GM13977 (cell line): ENCODE data around the gene FBXL14.
A peak's percentile ranks its signal among the peaks of the same experiment; 100 is the strongest.

Experiments
- DNase-seq: peaks from one replicate; pipeline ENCODE4 v3.0.0; 2012; ENCODE audit warnings: low spot score
- CTCF ChIP-seq: IDR thresholded peaks from 2 replicates; pipeline ENCODE4 v1.5.1; 2012; ENCODE audit warnings: mild to moderate bottlenecking, control low read depth; ENCODE audit not compliant: insufficient read depth; ENCODE audit errors: extremely low read depth, missing control alignments
- in situ Hi-C: fragments of 300-500 bp; cut with MboI; formaldehyde crosslinking; loops from one replicate; pipeline ENCODE4 v1.12.0; 2022; ENCODE audit warnings: low sequenced_read_pairs, low pct_unique_long_range_greater_than_20kb, mixed read lengths, inconsistent platforms; ENCODE audit not compliant: unreplicated experiment

Gene FBXL14

GRCh38 chr12:1590221-1590979, 4.0 kb downstream of the FBXL14 start:
- TF ChIP-seq CTCF: no peak
- in situ Hi-C loops: no loop called here
- DNase-seq: no peak

GRCh38 chr12:1588575-1588947, 5.8 kb downstream of the FBXL14 start:
- no peak for DNase-seq
- in situ Hi-C loops: loop anchor here (10.0 kb wide), 1 partner anchor 474 kb away; no protein-coding TSS in a partner anchor
- no peak for TF ChIP-seq CTCF

- no peak for DNase-seq
- no peak for TF ChIP-seq CTCF
- in situ Hi-C loops: loop anchor here (10.0 kb wide), 1 partner anchor 473 kb away; no protein-coding TSS in a partner anchor
These were observed 6.3 kb downstream of the FBXL14 start for GRCh38 chr12:1587927-1588574.

GRCh38 chr12:1584326-1584725, 10.1 kb downstream of the FBXL14 start:
- DNase-seq: no peak
- TF ChIP-seq CTCF: no peak
- in situ Hi-C loops: loop anchor here (10.0 kb wide), 1 partner anchor 470 kb away; no protein-coding TSS in a partner anchor

GRCh38 chr12:1583421-1584078, 10.8 kb downstream of the FBXL14 start:
- peak; percentile 90 for TF ChIP-seq CTCF
- peak; percentile 71 for DNase-seq
- in situ Hi-C loops: loop anchor here (10.0 kb wide), 1 partner anchor 469 kb away; no protein-coding TSS in a partner anchor

- in situ Hi-C loops: loop anchor here (10.0 kb wide), 1 partner anchor 468 kb away; no protein-coding TSS in a partner anchor
- DNase-seq: no peak
- no peak for TF ChIP-seq CTCF
These were observed 11.7 kb downstream of the FBXL14 start for GRCh38 chr12:1582709-1583050.
